HEK293 (cell line): ENCODE results near the gene GTF2I.
A peak's percentile ranks its signal among the peaks of the same experiment; 100 is the strongest.

Experiments used
- BCL6B ChIP-seq: fragments of 450-650 bp; formaldehyde crosslinking; IDR thresholded peaks from 2 replicates; pipeline ENCODE4 v1.5.1; 2017; ENCODE audit warnings: missing biosample characterization, missing genetic modification characterization
- FEZF1 ChIP-seq: fragments of 450-650 bp; formaldehyde crosslinking; IDR thresholded peaks from 2 replicates; pipeline ENCODE4 v1.5.1; 2016; ENCODE audit warnings: missing biosample characterization, missing genetic modification characterization
- GLI4 ChIP-seq: fragments of 450-650 bp; formaldehyde crosslinking; IDR thresholded peaks from 2 replicates; pipeline ENCODE4 v1.5.1; 2016; ENCODE audit warnings: missing biosample characterization, missing genetic modification characterization
- KLF16 ChIP-seq: fragments of 450-650 bp; formaldehyde crosslinking; IDR thresholded peaks from 2 replicates; pipeline ENCODE4 v1.5.1; 2017; ENCODE audit warnings: missing biosample characterization, missing genetic modification characterization
- RBAK ChIP-seq: fragments of 450-650 bp; formaldehyde crosslinking; IDR thresholded peaks from 2 replicates; pipeline ENCODE4 v1.5.1; 2016; ENCODE audit warnings: missing biosample characterization, missing genetic modification characterization
- SETDB1 ChIP-seq: IDR thresholded peaks from one replicate; pipeline ENCODE4 v1.6.1; 2017; ENCODE audit warnings: mild to moderate bottlenecking, low read length, moderate library complexity, mixed read lengths; ENCODE audit not compliant: insufficient read length
- SP3 ChIP-seq: fragments of 450-650 bp; formaldehyde crosslinking; IDR thresholded peaks from 2 replicates; pipeline ENCODE4 v1.5.1; 2016; ENCODE audit warnings: missing biosample characterization, missing genetic modification characterization
- SP7 ChIP-seq: fragments of 450-650 bp; formaldehyde crosslinking; IDR thresholded peaks from 2 replicates; pipeline ENCODE4 v1.5.1; 2016; ENCODE audit warnings: missing biosample characterization, missing genetic modification characterization
- TCF7L2 ChIP-seq: IDR thresholded peaks from 2 replicates; pipeline ENCODE4 v1.6.1; 2011; ENCODE audit warnings: low read depth, mild to moderate bottlenecking, inconsistent platforms, low read length, moderate library complexity, borderline replicate concordance
- TRIM28 ChIP-seq: IDR thresholded peaks from 2 replicates; pipeline ENCODE4 v1.6.1; 2011; ENCODE audit warnings: low read length, control low read depth, borderline replicate concordance
- YY1 ChIP-seq: fragments of 450-650 bp; formaldehyde crosslinking; IDR thresholded peaks from 2 replicates; pipeline ENCODE4 v1.5.1; 2018; ENCODE audit warnings: missing biosample characterization, missing genetic modification characterization
- YY2 ChIP-seq: fragments of 450-650 bp; formaldehyde crosslinking; IDR thresholded peaks from 2 replicates; pipeline ENCODE4 v1.5.1; 2016; ENCODE audit warnings: missing biosample characterization, missing genetic modification characterization
- ZFHX2 ChIP-seq: fragments of 450-650 bp; formaldehyde crosslinking; conservative IDR thresholded peaks from 2 replicates; pipeline ENCODE4 v1.5.1; 2016; ENCODE audit warnings: missing biosample characterization, missing genetic modification characterization
- ZNF146 ChIP-seq: fragments of 450-650 bp; formaldehyde crosslinking; IDR thresholded peaks from 2 replicates; pipeline ENCODE4 v1.5.1; 2016; ENCODE audit warnings: missing biosample characterization, missing genetic modification characterization
- ZNF16 ChIP-seq: fragments of 450-650 bp; formaldehyde crosslinking; IDR thresholded peaks from 2 replicates; pipeline ENCODE4 v1.5.1; 2016; ENCODE audit warnings: low read depth, missing biosample characterization, missing genetic modification characterization
- ZNF175 ChIP-seq: fragments of 450-650 bp; formaldehyde crosslinking; IDR thresholded peaks from 2 replicates; pipeline ENCODE4 v1.5.1; 2016; ENCODE audit warnings: missing biosample characterization, missing genetic modification characterization
- ZNF24 ChIP-seq: fragments of 450-650 bp; formaldehyde crosslinking; IDR thresholded peaks from 2 replicates; pipeline ENCODE4 v1.5.1; 2016; ENCODE audit warnings: missing biosample characterization, missing genetic modification characterization
- ZNF302 ChIP-seq: fragments of 450-650 bp; formaldehyde crosslinking; IDR thresholded peaks from 2 replicates; pipeline ENCODE4 v1.5.1; 2016; ENCODE audit warnings: missing biosample characterization, missing genetic modification characterization, low read depth
- ZNF350 ChIP-seq: fragments of 450-650 bp; formaldehyde crosslinking; IDR thresholded peaks from 2 replicates; pipeline ENCODE4 v1.5.0; 2017; ENCODE audit warnings: missing biosample characterization, mild to moderate bottlenecking, missing genetic modification characterization
- ZNF391 ChIP-seq: fragments of 450-650 bp; formaldehyde crosslinking; IDR thresholded peaks from 2 replicates; pipeline ENCODE4 v1.5.1; 2016; ENCODE audit warnings: low read depth, missing biosample characterization, missing genetic modification characterization, borderline replicate concordance
- ZNF394 ChIP-seq: fragments of 450-650 bp; formaldehyde crosslinking; IDR thresholded peaks from 2 replicates; pipeline ENCODE4 v1.5.1; 2016; ENCODE audit warnings: missing biosample characterization, missing genetic modification characterization, mild to moderate bottlenecking, moderate library complexity, borderline replicate concordance
- ZNF416 ChIP-seq: fragments of 450-650 bp; formaldehyde crosslinking; IDR thresholded peaks from 2 replicates; pipeline ENCODE4 v1.5.1; 2016; ENCODE audit warnings: missing biosample characterization, missing genetic modification characterization
- ZNF48 ChIP-seq: fragments of 450-650 bp; formaldehyde crosslinking; IDR thresholded peaks from 2 replicates; pipeline ENCODE4 v1.5.1; 2016; ENCODE audit warnings: missing biosample characterization, missing genetic modification characterization
- ZNF510 ChIP-seq: fragments of 450-650 bp; formaldehyde crosslinking; IDR thresholded peaks from 2 replicates; pipeline ENCODE4 v1.5.1; 2018; ENCODE audit warnings: mild to moderate bottlenecking, missing genetic modification characterization, missing biosample characterization; ENCODE audit not compliant: insufficient replicate concordance
- ZNF544 ChIP-seq: fragments of 450-650 bp; formaldehyde crosslinking; IDR thresholded peaks from 2 replicates; pipeline ENCODE4 v1.5.0; 2017; ENCODE audit warnings: missing biosample characterization, missing genetic modification characterization
- ZNF549 ChIP-seq: fragments of 450-650 bp; IDR thresholded peaks from 2 replicates; pipeline ENCODE4 v1.5.1; 2018; ENCODE audit warnings: missing biosample characterization, missing genetic modification characterization, mild to moderate bottlenecking, inconsistent platforms, moderate library complexity
- ZNF660 ChIP-seq: fragments of 450-650 bp; IDR thresholded peaks from 2 replicates; pipeline ENCODE4 v1.5.1; 2018; ENCODE audit warnings: missing biosample characterization, mild to moderate bottlenecking, missing genetic modification characterization
- ZNF664 ChIP-seq: fragments of 450-650 bp; formaldehyde crosslinking; IDR thresholded peaks from 2 replicates; pipeline ENCODE4 v1.5.1; 2016; ENCODE audit warnings: missing biosample characterization, missing genetic modification characterization
- ZNF677 ChIP-seq: fragments of 450-650 bp; IDR thresholded peaks from 2 replicates; pipeline ENCODE4 v1.5.0; 2018; ENCODE audit warnings: missing biosample characterization, mild to moderate bottlenecking, missing genetic modification characterization, moderate library complexity
- ZNF707 ChIP-seq: fragments of 450-650 bp; formaldehyde crosslinking; IDR thresholded peaks from 2 replicates; pipeline ENCODE4 v1.5.1; 2016; ENCODE audit warnings: missing biosample characterization, missing genetic modification characterization
- ZNF747 ChIP-seq: fragments of 450-650 bp; formaldehyde crosslinking; IDR thresholded peaks from 2 replicates; pipeline ENCODE4 v1.5.1; 2016; ENCODE audit warnings: missing biosample characterization, missing genetic modification characterization
- ZNF76 ChIP-seq: fragments of 450-650 bp; formaldehyde crosslinking; IDR thresholded peaks from 2 replicates; pipeline ENCODE4; 2016; ENCODE audit warnings: low read depth, missing biosample characterization, missing genetic modification characterization, borderline replicate concordance
- ZNF785 ChIP-seq: fragments of 450-650 bp; formaldehyde crosslinking; IDR thresholded peaks from 2 replicates; pipeline ENCODE4 v1.5.1; 2016; ENCODE audit warnings: missing biosample characterization, missing genetic modification characterization
- ZNF791 ChIP-seq: fragments of 450-650 bp; formaldehyde crosslinking; IDR thresholded peaks from 2 replicates; pipeline ENCODE4 v1.5.1; 2016; ENCODE audit warnings: missing biosample characterization, missing genetic modification characterization
- ZSCAN18 ChIP-seq: fragments of 450-650 bp; formaldehyde crosslinking; IDR thresholded peaks from 2 replicates; pipeline ENCODE4 v1.5.1; 2016; ENCODE audit warnings: missing biosample characterization, missing genetic modification characterization
- ZXDB ChIP-seq: fragments of 450-650 bp; formaldehyde crosslinking; IDR thresholded peaks from 2 replicates; pipeline ENCODE4 v1.5.1; 2016; ENCODE audit warnings: missing biosample characterization, missing genetic modification characterization
- TF ChIP-seq, protein P1 (sequence below): fragments of 450-650 bp; formaldehyde crosslinking; IDR thresholded peaks from 2 replicates; pipeline ENCODE4 v1.5.1; 2016; ENCODE audit warnings: missing biosample characterization, missing genetic modification characterization

GTF2I gene

GRCh38 chr7:74656837-74657691, 454 bp upstream of the GTF2I start (continued):
- peak; percentile 17; the same call in 1 of the 2 replicates for TF ChIP-seq KLF16 (tag by site-specific recombination)
- TF ChIP-seq, protein P1, sequence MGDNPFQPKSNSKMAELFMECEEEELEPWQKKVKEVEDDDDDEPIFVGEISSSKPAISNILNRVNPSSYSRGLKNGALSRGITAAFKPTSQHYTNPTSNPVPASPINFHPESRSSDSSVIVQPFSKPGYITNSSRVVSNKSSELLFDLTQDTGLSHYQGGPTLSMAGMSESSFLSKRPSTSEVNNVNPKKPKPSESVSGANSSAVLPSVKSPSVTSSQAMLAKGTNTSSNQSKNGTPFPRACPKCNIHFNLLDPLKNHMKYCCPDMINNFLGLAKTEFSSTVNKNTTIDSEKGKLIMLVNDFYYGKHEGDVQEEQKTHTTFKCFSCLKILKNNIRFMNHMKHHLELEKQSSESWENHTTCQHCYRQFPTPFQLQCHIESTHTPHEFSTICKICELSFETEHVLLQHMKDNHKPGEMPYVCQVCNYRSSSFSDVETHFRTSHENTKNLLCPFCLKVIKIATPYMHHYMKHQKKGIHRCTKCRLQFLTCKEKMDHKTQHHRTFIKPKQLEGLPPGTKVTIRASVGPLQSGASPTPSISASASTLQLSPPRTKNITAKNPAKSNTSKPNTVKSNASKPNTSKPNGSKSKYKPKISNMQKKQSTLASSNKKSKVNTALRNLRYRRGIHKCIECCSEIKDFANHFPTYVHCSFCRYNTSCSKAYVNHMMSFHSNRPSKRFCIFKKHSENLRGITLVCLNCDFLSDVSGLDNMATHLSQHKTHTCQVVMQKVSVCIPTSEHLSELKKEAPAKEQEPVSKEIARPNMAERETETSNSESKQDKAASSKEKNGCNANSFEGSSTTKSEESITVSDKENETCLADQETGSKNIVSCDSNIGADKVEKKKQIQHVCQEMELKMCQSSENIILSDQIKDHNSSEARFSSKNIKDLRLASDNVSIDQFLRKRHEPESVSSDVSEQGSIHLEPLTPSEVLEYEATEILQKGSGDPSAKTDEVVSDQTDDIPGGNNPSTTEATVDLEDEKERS (tag by site-specific recombination): no peak
- TF ChIP-seq TCF7L2: no peak
- no peak for TF ChIP-seq ZNF16 (tag by site-specific recombination)
- no peak; the same call in 1 of the 2 replicates for TF ChIP-seq SP7 (tag by site-specific recombination)
- TF ChIP-seq ZNF302 (tag by site-specific recombination): no peak
- TF ChIP-seq ZSCAN18 (tag by site-specific recombination): no peak
- TF ChIP-seq ZNF707 (tag by site-specific recombination): no peak
- no peak for TF ChIP-seq ZNF785
- TF ChIP-seq ZNF24 (tag by site-specific recombination): peak; percentile 30; the same call in 1 of the 2 replicates
- no peak for TF ChIP-seq ZNF48 (tag by site-specific recombination)
- TF ChIP-seq ZNF791: no peak
- TF ChIP-seq ZXDB: peak; percentile 95
- TF ChIP-seq ZNF664 (tag by site-specific recombination): no peak
- TF ChIP-seq YY1: peak; percentile 93
- no peak for TF ChIP-seq ZNF175 (tag by site-specific recombination)
- TF ChIP-seq ZNF76 (tag by site-specific recombination): peak; percentile 92
- no peak for TF ChIP-seq FEZF1 (tag by site-specific recombination)
- TF ChIP-seq SETDB1: no peak
- no peak for TF ChIP-seq ZFHX2
- no peak for TF ChIP-seq ZNF350
- TF ChIP-seq ZNF394 (tag by site-specific recombination): no peak
- TF ChIP-seq ZNF677 (tag by site-specific recombination): no peak
- TF ChIP-seq ZNF391: no peak
- TF ChIP-seq ZNF549 (tag by site-specific recombination): no peak
- no peak for TF ChIP-seq ZNF416 (tag by site-specific recombination)
- no peak for TF ChIP-seq ZNF747 (tag by site-specific recombination)
- no peak for TF ChIP-seq ZNF660 (tag by site-specific recombination)
- TF ChIP-seq ZNF544: no peak
- peak; percentile 72; the same call in 1 of the 2 replicates for TF ChIP-seq BCL6B (tag by site-specific recombination)
- TF ChIP-seq TRIM28: no peak
- peak; percentile 92 for TF ChIP-seq YY2 (tag by site-specific recombination)
- TF ChIP-seq SP3 (tag by site-specific recombination): peak; percentile 41
- TF ChIP-seq GLI4 (tag by site-specific recombination): no peak
- no peak for TF ChIP-seq ZNF510 (tag by site-specific recombination)
- TF ChIP-seq ZNF146: no peak
- TF ChIP-seq RBAK (tag by site-specific recombination): no peak
